Measurements from ENCODE around the gene HTRA1.

HTRA1 gene

DNA sequence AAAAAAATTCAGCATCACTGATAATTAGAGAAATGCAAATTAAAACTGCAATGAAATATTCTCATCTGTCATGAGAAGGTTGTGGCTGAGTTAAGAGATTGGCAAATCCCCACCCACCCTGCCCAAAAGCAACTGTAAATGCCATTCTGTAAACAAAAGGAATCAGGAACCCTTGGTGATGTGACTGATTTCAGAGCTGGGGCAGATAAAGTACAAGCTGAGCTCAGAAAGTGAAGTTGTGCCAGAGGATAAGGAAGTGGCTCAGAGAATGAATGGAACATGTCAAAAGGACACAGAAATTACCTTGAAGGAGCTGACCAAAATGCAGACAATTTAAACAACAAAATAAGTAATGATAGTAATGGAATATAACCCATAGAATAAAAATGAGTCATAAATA is 39.6 kb upstream of the HTRA1 start:
- TF ChIP-seq, protein P1, sequence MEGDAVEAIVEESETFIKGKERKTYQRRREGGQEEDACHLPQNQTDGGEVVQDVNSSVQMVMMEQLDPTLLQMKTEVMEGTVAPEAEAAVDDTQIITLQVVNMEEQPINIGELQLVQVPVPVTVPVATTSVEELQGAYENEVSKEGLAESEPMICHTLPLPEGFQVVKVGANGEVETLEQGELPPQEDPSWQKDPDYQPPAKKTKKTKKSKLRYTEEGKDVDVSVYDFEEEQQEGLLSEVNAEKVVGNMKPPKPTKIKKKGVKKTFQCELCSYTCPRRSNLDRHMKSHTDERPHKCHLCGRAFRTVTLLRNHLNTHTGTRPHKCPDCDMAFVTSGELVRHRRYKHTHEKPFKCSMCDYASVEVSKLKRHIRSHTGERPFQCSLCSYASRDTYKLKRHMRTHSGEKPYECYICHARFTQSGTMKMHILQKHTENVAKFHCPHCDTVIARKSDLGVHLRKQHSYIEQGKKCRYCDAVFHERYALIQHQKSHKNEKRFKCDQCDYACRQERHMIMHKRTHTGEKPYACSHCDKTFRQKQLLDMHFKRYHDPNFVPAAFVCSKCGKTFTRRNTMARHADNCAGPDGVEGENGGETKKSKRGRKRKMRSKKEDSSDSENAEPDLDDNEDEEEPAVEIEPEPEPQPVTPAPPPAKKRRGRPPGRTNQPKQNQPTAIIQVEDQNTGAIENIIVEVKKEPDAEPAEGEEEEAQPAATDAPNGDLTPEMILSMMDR (IDR thresholded peaks at IDR 0.05; ENCODE audit: low read length, missing control alignments), result no peak
- no peak overlapping the region for H3K4me3 ChIP-seq (replicated peaks; ENCODE audit: low read depth, low read length)
- peak; percentile 21 for DNase-seq (ENCODE audit: low read depth)

GRCh38 chr10:122422266-122422989 is 38.9 kb upstream of the HTRA1 start:
- no peak overlapping the region for H3K4me3 ChIP-seq (replicated peaks; ENCODE audit: low read depth, low read length)
- no peak for DNase-seq (ENCODE audit: low read depth)
- TF ChIP-seq, protein P1 (IDR thresholded peaks at IDR 0.05; ENCODE audit: low read length, missing control alignments), result no peak

- TF ChIP-seq, protein P1 (IDR thresholded peaks at IDR 0.05; ENCODE audit: low read length, missing control alignments), result no peak
- DNase-seq (ENCODE audit: low read depth), result no peak
- no peak overlapping the region for H3K4me3 ChIP-seq (replicated peaks; ENCODE audit: low read depth, low read length)
These were observed 37.3 kb upstream of the HTRA1 start for GRCh38 chr10:122424059-122424458.

GRCh38 chr10:122426829-122427228 is 34.5 kb upstream of the HTRA1 start:
- no peak for DNase-seq (ENCODE audit: low read depth)
- H3K4me3 ChIP-seq (replicated peaks; ENCODE audit: low read depth, low read length), result no peak overlapping the region
- TF ChIP-seq, protein P1 (IDR thresholded peaks at IDR 0.05; ENCODE audit: low read length, missing control alignments), result no peak

- H3K4me3 ChIP-seq (replicated peaks; ENCODE audit: low read depth, low read length), result no peak overlapping the region
- TF ChIP-seq, protein P1 (IDR thresholded peaks at IDR 0.05; ENCODE audit: low read length, missing control alignments), result no peak
- DNase-seq (ENCODE audit: low read depth), result no peak
These were observed 34.1 kb upstream of the HTRA1 start for GRCh38 chr10:122427280-122427679.

- peak; percentile 71 for DNase-seq (ENCODE audit: low read depth)
- no peak overlapping the region for H3K4me3 ChIP-seq (replicated peaks; ENCODE audit: low read depth, low read length)
- TF ChIP-seq, protein P1 (IDR thresholded peaks at IDR 0.05; ENCODE audit: low read length, missing control alignments), result peak; percentile 46
These were observed 26.0 kb upstream of the HTRA1 start for GRCh38 chr10:122435212-122435827.
